ENCODE measurements around the gene FBXO11.

FBXO11 gene

DNA sequence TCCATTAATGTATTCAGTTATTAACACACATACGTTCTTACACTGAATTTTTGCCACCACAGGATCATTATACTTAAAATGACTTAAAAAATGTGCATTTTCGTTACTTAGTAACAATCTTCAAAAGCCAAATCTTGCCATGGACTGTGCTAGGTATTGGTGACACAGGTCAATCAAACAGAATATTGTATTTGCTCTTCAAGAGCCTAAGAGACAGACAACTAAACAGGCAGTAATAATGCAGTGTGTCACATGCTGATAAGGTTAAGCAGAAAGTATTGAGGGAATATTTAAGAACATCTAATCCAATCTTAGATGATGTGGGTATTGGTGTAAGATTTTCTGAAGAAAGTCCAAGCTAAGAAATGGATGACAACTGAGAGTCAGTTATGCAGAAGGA lies 56.9 kb downstream of the FBXO11 start:
- no peak for DNase-seq

DNA sequence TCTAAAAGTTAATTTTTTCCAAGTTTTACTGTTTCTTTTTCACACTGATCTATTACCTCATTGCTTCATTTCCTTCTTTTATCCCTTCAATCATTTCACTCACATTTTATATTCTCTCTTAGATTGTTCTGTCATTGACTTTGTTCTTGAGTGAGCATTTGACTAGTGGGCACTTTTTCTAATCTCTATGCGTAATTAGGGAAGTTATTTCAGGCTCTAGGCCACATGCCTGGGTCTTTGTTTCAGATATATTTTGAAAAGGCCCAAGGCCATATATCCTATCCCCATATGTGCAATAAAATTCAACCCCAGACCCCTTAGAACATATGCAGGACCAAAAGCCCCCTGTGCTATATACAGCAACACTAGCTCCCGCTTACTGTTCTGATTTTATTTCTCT lies 62.1 kb downstream of the FBXO11 start:
- no peak for DNase-seq

DNA sequence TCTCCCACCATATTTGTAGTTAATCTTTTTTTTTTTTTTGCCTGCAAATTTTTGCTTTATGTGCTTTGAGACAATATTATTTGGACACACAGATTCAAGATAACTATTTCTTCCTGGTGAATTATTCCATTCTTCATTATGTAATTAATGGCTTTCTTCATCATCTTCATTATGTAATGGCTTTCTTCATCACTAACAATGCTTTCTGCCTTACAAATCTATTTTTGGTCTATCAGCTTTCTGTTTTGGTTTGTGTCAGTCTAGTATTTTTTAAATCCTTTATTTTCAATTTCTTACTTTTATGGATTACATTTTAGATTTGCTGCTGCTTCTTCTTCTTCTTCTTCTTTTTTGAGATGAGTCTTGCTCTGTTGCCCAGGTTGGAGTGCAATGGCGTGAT lies 62.9 kb downstream of the FBXO11 start:
- no peak for DNase-seq

DNA sequence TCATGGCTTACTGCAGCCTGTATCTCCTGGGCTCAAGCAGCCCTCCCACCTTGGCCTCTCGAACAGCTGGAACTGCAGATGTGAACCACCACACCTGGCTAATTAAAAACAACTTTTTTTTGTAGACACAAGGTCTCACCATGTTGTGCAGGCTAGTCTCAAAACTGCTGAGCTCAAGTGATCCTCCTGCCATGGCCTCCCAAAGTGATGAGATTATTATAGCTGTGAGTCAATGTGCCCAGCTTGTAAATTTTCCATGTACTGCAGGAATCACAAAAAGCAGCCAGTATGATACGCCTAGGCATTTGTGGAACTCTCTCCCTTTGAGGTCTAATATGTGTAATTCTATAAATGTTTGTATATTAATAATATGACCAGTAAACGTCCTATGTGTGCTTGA lies 63.5 kb downstream of the FBXO11 start:
- no peak for DNase-seq

DNA sequence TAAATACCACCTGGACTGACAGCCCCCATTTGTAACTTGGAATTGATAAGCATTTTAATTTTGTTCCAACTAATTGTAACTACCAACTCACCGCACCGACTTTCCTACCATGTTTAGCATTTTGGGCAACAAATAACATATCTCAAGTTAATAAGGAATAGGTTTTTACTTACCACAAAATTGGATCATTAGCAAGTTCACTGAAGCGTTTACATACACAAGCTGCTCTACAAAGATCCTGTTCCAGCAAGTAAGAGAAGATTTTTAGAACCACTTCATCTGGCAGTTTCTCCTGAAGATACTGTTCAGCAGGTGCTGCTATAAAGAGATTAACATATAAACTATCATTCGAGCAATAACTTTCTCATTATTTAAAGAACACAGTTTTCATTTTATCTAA lies 67.6 kb downstream of the FBXO11 start:
- no peak for DNase-seq

DNA sequence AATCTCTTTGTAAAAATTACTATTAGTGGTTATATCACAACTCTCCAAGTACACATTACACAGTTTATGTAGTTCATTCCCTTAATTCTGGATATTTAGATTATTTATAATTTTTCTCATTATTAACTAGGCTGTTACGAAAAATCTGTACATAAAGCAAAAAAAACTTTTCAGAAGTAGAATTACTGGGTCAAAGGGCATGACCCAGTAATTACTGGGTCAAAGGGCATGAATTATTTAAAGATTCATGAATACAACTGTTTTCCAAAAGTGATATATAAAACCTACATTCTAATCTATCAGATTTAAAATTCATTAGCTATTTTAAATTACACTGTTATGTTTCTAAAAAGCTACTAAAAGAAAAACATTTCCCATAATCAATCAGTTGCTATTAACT lies 68.0 kb downstream of the FBXO11 start:
- no peak for DNase-seq

DNA sequence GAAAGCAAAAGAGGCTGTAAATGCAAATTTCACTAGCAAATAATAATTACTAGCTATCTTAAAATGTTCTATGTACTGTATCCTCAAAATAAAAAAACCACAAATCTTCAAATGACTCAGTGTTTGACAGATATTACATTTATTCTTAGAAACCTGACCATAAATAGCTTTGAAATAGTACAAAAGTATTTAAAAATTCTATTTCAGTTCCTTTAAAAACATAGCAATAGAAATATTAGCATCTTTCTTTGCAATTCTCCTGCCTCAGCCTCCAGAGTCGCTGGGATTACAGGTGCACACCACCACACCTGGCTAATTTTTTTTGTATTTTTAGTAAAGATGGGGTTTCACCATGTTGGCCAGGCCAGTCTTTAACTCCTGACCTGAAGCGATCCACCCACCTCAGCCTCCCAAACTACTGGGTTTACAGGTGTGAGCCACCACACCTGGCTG lies 72.8 kb downstream of the FBXO11 start:
- no peak for DNase-seq

DNA sequence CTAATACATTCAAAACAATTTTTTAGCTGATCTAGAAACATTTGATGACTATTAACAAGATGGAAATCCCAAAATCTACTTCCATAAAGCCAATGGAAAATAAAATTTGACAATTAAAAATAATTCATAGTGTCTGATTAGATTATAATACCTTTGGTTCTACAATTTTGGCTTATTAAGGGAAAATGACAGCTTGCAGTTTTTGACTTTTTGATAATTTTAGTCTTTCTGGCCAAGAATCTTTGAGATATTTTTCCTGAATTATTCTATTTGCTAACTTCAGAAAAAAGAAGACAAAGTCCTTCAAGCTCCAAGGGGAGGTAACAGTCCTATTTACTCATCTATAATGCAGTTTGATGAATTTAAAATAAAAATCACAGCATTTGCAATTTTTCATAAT lies 83.8 kb downstream of the FBXO11 start:
- DNase-seq = no peak

DNA sequence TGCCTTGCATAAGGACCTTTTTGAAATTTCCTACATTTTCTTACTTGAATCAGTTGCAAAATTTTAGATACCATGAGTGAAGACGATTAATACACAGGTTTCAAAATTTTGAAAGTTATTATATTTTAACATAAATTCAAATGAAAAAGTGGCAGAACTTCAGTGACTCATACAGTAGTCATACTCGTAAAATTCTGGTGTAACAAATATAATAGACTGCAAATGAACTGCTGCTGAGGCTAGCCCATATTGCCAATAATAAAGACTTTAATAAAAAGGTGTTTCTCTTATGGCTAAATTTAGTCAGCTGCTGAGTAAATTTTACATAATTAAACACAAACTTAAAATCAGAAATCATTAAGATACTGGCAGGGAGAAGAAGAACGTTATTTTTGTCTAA lies 86.5 kb downstream of the FBXO11 start:
- no peak for DNase-seq

DNA sequence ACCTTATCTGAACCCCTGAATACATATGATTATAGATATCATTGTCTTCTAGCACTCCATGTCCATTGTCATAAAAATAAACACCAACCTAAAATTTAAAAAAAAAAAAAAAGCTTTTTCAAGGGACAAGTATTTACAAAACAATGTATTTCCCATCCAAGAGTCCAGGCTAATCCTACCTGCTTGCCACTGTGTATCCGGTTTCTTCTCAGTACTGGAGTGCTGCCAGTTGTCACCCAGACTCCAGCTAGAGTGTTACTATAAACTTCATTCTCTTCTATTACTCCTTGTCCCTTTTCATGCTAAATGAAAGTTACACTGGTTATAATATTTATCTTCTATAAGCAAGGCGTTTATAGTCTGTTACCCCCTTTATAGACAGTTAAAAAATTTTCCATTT lies 87.5 kb downstream of the FBXO11 start:
- DNase-seq = no peak

DNA sequence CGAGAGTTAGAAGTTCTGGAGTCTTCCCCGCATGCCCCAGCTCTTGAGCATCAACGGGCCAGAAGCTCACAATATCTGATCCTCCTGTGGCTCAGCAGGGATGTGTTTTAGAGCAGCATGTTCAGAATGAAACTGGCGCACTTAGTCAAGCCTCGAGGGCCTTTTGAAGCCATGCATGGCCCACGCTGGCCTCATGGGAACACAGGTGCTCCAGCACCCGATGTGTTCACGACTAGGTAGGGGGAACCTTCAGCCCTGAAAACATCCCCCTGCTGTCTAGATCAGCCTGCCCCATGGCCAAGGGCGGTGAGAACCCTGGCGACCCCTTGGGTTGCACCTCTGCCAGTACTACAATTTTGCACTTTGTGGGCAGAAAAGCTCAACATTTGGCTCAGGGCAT lies 90.5 kb downstream of the FBXO11 start:
- no peak for DNase-seq

DNA sequence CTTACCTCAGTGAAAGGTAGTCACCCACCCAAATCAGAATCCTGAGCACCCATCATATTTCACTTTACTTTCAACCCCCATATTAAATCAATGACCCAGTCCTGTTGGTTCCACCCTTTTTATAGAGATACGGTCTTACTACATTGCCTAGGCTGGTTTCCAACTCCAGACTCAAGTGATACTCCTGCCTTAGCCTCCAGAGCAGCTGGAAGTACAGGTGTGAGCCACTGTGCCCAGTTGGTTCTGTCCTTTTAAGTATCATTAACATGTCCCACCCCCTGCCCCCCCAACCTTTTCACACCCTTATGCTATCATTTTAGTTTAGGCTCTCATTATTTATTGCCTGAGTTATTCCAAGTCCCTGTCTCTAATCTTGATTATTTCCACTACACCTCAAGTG lies 94.6 kb downstream of the FBXO11 start:
- DNase-seq = no peak

DNA sequence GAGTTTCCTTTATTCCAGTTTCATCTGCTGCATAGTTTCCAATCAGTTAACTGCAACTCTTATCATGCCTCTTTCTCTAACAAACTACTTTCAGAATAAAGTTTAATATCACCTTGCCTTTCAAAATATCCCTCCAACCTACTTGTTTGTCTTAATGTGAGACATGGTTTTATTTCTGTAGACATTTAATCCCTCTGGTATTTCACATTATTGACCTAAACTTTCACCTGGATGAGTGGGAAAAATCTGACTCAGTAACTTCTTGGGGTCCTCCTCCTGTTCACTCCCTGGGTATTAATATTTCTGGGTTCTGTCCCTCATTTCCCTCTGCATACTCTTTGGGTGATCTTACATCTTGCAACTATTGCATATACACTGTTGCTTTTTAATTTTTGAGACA lies 95.4 kb downstream of the FBXO11 start:
- no peak for DNase-seq

DNA sequence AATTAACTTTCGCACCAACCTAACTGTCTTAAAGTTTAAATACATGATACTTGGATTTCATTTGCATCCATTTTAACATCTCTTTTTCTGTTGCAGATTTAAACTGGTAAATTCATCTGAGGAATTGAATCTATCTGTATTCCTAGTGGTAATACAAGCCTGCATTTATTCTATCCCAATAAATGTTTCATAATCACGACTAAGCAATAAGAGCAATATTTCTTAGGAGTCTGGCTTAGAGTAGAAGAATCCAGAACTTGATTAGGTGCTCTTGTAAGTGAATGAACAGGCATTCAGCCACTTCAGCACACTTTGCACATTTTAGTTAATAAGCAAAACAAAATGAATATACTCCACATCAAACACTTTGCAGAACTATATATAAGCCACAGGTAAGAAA lies 96.4 kb downstream of the FBXO11 start:
- DNase-seq = no peak

DNA sequence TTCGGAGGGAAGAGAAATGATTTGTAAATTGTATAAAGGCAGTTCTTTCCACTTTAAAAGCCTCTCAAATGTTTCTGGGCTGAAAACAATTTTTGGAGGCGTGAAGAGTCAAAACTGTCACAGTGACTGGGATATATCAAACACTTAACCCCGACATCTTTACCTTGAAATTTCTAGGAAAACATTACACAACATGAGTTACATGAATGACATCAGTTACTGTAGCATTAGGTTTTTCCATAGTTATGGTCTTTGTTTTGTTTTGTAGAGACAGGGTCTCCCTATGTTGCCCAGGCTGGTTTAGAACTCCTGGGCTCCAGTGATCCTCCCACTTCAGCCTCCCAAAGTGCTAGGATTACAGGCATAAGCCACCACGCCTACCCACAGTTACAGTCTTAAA lies 97.7 kb downstream of the FBXO11 start:
- no peak for DNase-seq

DNA sequence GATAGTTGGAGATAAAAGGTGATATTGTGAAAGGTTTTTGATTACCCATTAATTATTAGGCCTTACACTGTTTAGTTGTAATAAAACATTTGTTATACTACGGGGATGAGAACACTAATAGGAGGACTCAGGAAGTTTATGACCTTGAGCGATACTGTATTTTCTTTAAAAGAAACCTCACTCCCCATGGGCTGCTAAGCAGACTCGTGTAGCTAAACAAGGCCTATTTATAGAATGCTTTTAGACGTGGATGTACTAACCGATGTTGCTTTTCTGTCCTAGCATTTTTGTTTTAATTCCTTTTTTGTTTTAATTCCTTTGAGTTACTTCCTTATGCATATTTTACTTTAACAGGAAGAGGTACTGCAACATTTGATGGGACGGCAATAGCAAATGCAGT lies 100.4 kb downstream of the FBXO11 start:
- no peak for DNase-seq

DNA sequence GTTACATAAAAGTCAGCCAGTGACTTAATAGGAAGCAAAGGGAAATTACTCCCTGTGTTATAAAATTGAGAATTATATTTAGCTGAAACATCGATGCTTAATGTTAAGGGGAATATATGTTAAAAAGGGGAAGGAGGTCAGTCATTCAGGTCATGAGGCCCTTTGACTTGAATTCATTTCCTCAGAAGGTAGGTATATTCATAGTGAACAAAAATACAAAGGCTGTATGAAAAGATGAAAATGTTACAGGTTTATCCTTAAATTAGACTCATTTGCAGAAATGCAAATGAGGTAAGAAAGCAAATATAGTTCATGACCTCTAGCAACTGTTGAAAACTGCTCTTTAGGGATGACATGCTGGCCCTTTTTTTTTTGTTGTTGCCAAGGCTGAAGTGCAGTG lies 102.5 kb downstream of the FBXO11 start:
- no peak for DNase-seq

DNA sequence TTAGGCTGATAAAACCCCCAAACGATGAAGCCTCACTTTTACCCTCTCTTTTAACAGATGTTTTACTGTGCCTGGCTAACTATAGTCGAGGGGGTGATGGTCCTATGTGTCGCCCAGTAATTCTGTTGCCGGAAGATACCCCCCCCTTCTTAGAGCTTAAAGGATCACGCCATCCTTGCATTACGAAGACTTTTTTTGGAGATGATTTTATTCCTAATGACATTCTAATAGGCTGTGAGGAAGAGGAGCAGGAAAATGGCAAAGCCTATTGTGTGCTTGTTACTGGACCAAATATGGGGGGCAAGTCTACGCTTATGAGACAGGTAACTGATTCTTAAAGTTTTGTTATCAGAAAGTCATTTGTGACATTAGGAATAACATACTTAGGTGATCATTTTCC lies 102.9 kb downstream of the FBXO11 start:
- DNase-seq = no peak

DNA sequence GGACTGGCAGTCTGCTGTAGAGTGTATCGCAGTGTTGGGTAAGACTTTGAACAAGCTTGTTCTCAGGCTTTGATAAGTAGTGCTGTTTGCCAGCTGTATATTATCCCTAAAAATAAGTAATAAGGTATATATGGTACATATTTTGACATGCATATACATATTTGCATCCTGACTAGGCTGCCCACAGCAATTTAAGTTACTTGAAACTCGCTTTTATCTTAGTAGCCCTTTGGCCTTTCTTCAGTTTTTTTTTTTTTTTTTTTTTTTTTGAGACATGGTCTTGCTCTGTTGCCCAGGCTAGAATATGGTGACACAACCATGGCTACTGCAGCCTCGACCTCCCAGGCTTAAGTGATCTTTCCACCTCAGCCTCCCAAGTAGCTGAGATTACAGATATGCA lies 105.2 kb downstream of the FBXO11 start:
- DNase-seq = no peak

DNA sequence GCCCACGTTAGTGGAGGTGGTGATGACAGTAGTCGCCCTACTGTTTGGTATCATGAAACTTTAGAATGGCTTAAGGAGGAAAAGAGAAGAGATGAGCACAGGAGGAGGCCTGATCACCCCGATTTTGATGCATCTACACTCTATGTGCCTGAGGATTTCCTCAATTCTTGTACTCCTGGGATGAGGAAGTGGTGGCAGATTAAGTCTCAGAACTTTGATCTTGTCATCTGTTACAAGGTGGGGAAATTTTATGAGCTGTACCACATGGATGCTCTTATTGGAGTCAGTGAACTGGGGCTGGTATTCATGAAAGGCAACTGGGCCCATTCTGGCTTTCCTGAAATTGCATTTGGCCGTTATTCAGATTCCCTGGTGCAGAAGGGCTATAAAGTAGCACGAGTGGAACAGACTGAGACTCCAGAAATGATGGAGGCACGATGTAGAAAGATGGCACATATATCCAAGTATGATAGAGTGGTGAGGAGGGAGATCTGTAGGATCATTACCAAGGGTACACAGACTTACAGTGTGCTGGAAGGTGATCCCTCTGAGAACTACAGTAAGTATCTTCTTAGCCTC lies 107.2 kb downstream of the FBXO11 start:
- DNase-seq = no peak

DNA sequence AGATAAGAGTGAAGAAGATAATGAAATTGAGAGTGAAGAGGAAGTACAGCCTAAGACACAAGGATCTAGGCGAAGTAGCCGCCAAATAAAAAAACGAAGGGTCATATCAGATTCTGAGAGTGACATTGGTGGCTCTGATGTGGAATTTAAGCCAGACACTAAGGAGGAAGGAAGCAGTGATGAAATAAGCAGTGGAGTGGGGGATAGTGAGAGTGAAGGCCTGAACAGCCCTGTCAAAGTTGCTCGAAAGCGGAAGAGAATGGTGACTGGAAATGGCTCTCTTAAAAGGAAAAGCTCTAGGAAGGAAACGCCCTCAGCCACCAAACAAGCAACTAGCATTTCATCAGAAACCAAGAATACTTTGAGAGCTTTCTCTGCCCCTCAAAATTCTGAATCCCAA lies 107.7 kb downstream of the FBXO11 start:
- DNase-seq = no peak

DNA sequence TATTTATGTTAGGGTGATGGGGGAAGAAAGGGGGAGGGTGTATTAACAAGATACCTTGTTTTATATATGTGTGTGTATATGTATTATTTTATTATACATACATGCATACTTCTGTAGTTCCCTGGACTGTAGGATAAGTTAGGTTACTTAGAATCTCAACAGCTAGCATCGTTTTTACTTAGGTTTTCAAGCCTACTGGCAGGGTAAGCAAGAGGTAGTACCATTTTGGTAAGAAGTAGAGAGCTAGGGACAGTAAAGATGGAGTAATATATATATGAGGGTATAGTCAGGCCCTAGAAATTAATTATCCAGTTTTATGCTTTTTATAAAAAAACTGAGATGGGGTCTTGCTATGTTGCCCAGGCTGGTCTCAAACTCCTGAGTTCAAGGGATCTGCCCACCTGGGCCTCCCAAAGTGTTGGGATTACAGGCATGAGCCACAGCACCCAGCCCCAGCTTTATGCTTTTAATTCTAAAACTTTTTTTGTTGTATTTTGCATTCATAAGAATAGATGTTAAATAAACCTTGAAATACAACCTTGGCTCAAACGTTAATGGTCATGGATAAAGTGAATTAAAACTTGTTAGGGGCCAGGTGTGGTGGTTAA lies 110.1 kb downstream of the FBXO11 start:
- DNase-seq = no peak

DNA sequence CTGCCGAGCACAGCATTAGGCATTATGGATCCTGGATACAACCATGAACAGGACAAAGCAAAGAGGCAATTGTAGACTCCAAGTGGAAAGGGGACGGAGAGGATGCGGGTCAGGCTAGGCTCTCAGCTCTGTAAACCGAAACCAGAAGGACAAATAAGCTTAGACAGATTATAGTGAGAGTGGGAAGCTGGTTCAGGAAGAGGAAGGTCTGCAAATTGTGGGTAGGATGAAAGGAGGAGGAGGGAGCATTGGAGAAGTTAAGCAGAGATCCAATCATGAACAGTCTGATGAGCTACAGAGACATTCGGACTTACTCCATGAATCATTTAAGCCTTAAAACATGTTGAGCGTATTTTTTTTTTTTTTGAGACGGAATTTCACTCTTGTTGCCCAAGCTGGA lies 120.3 kb downstream of the FBXO11 start:
- DNase-seq = no peak

DNA sequence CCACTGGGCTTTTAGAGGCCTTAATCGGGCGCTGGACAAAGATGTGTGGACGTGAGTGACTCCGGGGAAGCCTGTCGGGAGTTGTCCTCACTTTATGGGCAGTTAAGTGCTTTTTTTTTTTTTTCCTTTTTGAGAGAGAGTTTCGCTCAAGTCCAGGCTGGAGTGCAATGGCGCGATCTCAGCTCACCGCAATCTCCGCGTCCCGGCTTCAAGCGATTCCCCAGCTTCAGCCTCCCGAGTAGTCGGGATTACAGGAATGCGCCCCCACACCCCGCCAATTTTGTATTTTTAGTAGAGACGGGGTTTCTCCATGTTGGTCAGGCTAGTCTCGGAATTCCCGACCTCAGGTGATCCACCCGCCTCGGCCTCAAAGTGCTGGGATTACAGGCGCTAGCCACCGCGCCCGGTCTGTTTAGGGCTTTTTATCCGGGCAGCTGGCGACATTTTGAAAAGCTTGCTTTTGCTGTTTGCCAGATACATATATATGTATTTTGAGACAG lies 121.9 kb downstream of the FBXO11 start:
- DNase-seq = no peak

Data from activated CD4-positive, CD25-positive, alpha-beta regulatory T cell (primary cell).